Nephron progenitor cell (in vitro differentiated cells): ENCODE measurements around the gene SYNM.

ENCODE experiments used
- DNase-seq: peaks from one replicate; pipeline ENCODE4 v3.0.0; 2021
- H3K27ac Mint-ChIP-seq: 2 replicates; pipeline ENCODE4 v1.8.0; 2021; ENCODE audit warnings: mild to moderate bottlenecking, moderate library complexity, mixed read lengths
- H3K27me3 Mint-ChIP-seq: 2 replicates; pipeline ENCODE4 v1.8.0; 2021; ENCODE audit warnings: mild to moderate bottlenecking, low read depth, mixed read lengths; ENCODE audit not compliant: poor library complexity
- H3K36me3 Mint-ChIP-seq: 2 replicates; pipeline ENCODE4 v1.8.0; 2021; ENCODE audit warnings: low read depth, mixed read lengths
- H3K4me1 Mint-ChIP-seq: 2 replicates; pipeline ENCODE4 v1.8.0; 2021; ENCODE audit warnings: mixed read lengths
- H3K4me3 Mint-ChIP-seq: 2 replicates; pipeline ENCODE4 v1.8.0; 2021; ENCODE audit warnings: mild to moderate bottlenecking, moderate library complexity, mixed read lengths
- H3K9me3 Mint-ChIP-seq: 2 replicates; pipeline ENCODE4 v1.8.0; 2021; ENCODE audit warnings: mild to moderate bottlenecking, moderate library complexity, mixed read lengths
- CTCF ChIP-seq: fragments of 200-600 bp; sonication (generic); IDR thresholded peaks from 2 replicates; pipeline ENCODE4 v1.5.0; 2021; ENCODE audit warnings: antibody characterized with exemption

Gene SYNM

GRCh38 chr15:99125061-99125891, 20.4 kb downstream of the SYNM start:
- H3K27me3 Mint-ChIP-seq = peaks cover 2% of the 10 kb centered on the region
- peaks cover 62% of the 10 kb centered on the region for H3K4me1 Mint-ChIP-seq
- H3K36me3 Mint-ChIP-seq = peaks cover 29% of the 10 kb centered on the region
- no peak for DNase-seq
- no peak for TF ChIP-seq CTCF
- no peak overlapping the region for H3K27ac Mint-ChIP-seq
- H3K9me3 Mint-ChIP-seq = peaks cover under 1% of the 10 kb centered on the region
- no peak overlapping the region for H3K4me3 Mint-ChIP-seq

GRCh38 chr15:99126131-99126588, 21.3 kb downstream of the SYNM start:
- peaks cover 4% of the 10 kb centered on the region for H3K9me3 Mint-ChIP-seq
- no peak for DNase-seq
- no peak overlapping the region for H3K27ac Mint-ChIP-seq
- TF ChIP-seq CTCF = no peak
- H3K36me3 Mint-ChIP-seq = peaks cover 37% of the 10 kb centered on the region
- H3K4me1 Mint-ChIP-seq = peaks cover 62% of the 10 kb centered on the region
- peaks cover 2% of the 10 kb centered on the region for H3K27me3 Mint-ChIP-seq
- no peak overlapping the region for H3K4me3 Mint-ChIP-seq

GRCh38 chr15:99126930-99127329, 22.1 kb downstream of the SYNM start:
- H3K27me3 Mint-ChIP-seq = peaks cover 2% of the 10 kb centered on the region
- no peak for TF ChIP-seq CTCF
- H3K9me3 Mint-ChIP-seq = peaks cover 4% of the 10 kb centered on the region
- no peak for DNase-seq
- H3K4me3 Mint-ChIP-seq = no peak overlapping the region
- no peak overlapping the region for H3K27ac Mint-ChIP-seq
- peaks cover 40% of the 10 kb centered on the region for H3K36me3 Mint-ChIP-seq
- H3K4me1 Mint-ChIP-seq = peaks cover 60% of the 10 kb centered on the region

DNA sequence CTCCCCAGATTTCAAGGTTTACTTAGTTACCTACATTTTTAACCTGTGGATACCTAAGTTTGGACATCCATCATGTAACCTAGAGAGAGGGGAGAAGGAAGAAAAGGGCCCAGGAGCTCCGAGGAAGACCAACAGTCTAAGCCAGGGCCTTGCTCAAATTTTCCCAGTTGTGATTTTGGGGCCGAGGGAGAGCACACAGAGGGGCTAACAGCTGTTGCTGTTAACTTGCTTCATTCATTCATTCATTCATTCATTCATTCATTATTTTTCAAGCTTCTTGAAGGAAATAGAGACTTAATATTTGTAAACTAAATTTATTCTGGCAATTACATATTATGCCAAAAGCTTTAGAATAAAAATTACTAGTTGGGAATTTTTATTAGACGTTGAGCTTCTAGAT, 22.9 kb downstream of the SYNM start:
- Mint-ChIP-seq H3K9me3 (peaks cover 4% of the 10 kb centered on the region), H3K27me3 (peaks cover 2% of the 10 kb centered on the region), H3K4me1 (peaks cover 67% of the 10 kb centered on the region), H3K36me3 (peaks cover 40% of the 10 kb centered on the region), H3K4me3 (no peak overlapping the region), H3K27ac (no peak overlapping the region)
- no peak for DNase-seq
- TF ChIP-seq CTCF = no peak

DNA sequence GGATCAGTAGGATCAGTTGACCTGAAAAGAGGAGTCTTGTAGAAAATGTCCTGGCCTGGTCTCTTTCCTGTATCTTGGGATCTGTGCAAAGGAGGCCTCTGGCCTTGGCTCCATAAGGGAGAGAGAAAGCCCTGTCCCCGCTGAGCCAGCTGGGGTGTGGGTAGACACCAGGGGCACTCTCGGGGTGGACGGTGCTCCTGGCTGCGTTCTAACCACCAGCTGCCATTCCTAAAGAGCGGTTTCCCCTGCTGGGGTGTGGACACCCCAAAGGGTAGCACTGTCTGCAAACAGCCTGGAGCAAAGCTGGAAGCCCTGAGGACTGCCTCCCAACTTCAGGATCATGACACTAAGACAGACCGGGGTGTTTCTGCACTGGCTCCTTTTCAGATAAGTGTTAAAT, 23.5 kb downstream of the SYNM start:
- H3K36me3 Mint-ChIP-seq = peaks cover 40% of the 10 kb centered on the region
- peaks cover 2% of the 10 kb centered on the region for H3K27me3 Mint-ChIP-seq
- DNase-seq = no peak
- H3K27ac Mint-ChIP-seq = no peak overlapping the region
- peaks cover 62% of the 10 kb centered on the region for H3K4me1 Mint-ChIP-seq
- peaks cover 4% of the 10 kb centered on the region for H3K9me3 Mint-ChIP-seq
- TF ChIP-seq CTCF = no peak
- H3K4me3 Mint-ChIP-seq = no peak overlapping the region

GRCh38 chr15:99129644-99130043, 24.8 kb downstream of the SYNM start:
- Mint-ChIP-seq H3K4me3 (no peak overlapping the region), H3K36me3 (peaks cover 44% of the 10 kb centered on the region), H3K27me3 (peaks cover 2% of the 10 kb centered on the region), H3K27ac (peak overlapping the region; percentile 70), H3K4me1 (peaks cover 49% of the 10 kb centered on the region), H3K9me3 (peaks cover 4% of the 10 kb centered on the region)
- DNase-seq = no peak
- TF ChIP-seq CTCF = no peak
